Activated CD4-positive, CD25-positive, alpha-beta regulatory T cell treated with anti-CD3 and anti-CD28 coated beads, Interleukin-2, amount 50 U/mL, for 72 hours (primary cell): Measurements from ENCODE around the gene ZNF488.
"Not testable (repeated sequence)": the region's sequence is repeated elsewhere in the genome, so short reads cannot be mapped to it uniquely, and the experiment has no call there.

Experiments used
- DNase-seq: peaks from one replicate; pipeline ENCODE4 v3.0.0; 2021

The ZNF488 gene

DNA sequence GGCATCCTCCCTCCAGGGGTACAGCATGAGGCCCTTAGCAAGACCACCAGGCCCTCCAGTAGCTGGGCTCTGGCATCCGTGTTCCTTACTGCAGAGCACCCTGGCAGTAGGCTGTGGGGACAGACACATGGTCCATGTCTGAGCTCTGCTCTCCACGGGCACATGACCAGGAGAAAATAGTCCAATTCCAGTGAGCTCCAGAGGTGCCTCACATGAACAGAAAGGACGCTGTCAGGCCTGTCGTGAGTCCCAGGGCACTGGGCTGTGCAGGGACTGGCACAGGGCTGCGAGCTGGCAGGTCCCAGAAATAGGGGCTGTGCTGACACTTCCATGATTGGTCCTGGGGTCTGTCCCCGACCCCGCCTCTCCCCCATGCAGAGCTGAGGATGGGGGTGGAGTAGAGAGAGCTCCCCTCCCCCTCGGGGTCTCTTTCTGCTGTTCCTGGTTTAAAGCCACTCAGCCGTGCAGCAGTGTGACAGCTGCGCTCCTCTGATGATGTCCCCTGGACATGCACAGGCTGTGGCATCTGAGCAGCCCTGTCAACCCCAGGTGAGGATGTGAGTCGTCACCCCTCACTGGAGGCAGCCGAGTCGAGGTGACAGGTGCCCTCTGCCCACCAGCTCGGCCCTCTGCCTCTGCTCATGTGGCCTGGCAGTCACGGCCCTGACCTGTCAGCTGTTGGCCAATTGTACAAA, 25.2 kb upstream of the ZNF488 start:
- DNase-seq = no peak

DNA sequence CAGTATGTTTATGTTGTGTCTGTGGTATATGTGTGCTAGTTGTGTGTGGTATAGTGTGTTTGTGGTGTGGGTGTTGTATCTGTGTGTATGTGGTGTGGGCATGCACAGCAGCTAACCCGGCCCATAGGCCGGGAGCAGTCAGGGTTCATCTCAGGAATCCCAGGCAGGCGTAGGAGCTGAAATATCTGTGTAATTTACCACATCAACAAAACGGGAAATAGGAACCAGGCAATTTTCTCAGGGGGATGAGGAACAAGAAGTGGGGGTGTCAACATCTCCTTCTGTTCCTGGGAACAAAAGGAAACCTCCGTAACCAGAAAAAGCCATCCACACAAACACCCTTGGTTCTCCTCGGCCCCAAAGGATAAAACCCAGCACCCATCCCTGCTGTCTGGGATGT, 24.5 kb upstream of the ZNF488 start:
- no peak for DNase-seq

DNA sequence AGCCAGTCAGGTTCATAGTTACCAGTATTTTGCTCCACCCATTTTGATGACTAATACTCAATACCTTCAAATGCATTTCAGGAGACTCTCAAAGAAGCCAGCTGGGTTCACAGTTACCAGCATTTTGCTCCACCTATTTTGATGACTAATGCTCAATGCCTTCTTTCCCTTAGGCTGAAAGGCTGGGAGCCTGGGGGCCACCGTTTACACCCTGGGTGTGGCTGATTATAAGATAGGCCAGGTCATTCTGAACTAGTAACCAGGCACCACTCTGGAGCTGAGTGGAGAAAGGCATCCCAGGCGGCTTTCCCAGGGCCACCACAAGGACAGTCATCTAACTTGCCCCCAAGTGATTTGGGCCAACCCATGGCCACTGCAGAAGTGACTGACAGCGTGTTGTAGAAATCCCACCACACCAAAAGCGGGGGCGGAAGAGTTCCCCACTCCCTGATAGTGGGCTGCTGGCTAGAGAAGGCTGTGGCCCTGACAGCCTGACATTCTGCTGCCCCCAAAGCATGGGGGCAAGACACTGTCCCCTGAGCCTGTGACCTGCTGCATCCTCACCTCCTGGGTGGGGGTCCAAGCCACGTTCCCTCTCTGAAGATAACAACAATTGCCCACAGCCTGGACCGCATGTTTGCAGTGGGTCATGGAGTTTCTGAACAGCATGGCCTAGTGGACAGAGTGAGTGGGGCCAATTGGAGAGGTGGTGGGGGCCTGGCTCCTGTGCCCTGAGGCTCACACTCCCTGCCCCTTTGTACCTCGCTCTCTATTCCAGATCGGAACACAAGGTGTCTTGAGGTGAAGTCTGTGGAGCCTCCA, 23.0 kb upstream of the ZNF488 start:
- no peak for DNase-seq

DNA sequence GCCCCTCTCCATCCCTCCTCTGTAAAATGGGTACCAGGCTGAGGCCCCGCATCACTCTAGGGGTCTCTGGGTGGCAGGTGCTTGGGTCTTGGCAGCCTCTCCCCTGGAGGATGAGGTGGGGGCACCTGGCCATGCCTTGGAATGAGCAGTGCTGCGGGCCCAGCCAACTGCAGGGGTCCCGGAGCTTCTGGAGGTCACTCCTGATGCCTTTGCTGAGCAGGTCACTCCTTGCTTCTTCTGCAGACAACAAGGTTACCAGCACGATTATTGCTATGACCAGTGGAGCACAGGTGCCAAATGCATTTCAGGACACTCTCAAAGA, 22.4 kb upstream of the ZNF488 start:
- DNase-seq = no peak

DNA sequence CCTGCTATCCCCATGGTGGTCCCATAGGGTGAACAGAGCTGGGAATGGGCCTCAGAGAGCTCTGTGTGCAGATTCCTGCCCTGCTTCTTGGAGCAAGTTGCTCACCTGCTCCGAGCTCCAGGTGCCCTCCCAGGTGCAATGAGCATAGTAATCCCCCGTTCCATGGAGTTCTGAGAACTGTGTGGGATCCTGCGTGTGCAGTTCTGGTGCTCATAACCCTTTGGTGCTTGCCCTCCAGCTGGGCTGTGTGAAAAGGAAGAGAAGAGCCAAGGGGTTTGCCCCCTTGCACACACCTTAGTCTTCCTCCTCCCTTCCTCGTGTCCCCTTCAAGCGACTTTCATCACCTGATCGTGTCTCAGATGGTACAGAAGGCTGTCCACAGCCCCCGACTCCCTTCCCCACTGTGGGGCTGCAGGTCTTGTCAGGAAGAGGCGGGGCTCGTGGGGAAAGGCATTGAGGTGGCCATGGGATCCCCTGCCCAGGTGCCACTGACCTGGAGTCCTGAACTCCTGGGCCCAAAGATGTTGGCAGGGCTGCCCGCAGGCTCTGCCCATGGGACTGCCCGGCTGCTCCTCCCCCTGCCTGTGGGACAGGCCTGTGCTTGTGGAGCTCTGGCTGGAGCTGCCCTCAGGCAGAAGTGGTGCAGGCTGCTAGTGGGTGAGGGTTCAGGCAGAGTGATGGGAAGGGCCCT, 21.9 kb upstream of the ZNF488 start:
- DNase-seq = no peak

DNA sequence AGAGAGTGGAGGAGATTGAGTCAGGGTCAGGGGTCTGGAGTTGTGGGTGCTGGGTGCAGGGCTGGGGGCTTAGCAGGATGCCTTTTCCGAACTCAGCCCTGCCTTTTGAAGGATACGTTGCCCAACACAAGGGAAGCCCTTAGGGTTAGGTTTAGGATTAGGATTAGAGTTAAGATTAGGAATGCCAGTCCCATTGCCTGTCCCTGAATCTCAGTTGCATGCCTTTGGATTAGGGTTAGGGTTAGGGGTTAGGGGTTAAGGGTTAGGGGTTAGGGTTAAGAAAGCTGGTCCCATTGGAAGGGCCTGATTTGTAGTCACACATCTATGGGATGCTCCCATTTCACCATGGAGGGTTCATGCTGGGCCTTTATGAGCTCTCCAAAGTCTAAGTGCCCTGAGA, 20.8 kb upstream of the ZNF488 start:
- no peak for DNase-seq

DNA sequence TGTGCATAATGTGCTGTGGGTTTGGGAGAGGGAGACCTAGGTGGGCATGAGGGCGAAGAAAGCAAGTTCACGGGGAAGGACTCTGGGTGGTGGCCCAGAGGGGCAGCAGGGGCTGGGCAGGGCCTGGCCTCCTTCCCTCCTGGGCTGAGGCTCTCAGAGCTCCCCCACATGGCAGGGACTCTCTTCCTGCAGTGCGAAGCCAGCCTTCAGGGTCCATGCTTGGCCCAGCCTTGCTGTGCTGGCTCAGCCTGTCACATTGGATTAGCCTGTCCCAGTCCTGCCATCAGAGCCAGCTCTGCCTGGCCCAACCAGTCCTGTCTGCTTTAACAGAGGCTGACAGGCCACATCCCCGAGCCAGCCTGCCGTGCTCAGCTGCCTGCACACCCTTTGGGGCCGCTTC, 20.4 kb upstream of the ZNF488 start:
- no peak for DNase-seq

DNA sequence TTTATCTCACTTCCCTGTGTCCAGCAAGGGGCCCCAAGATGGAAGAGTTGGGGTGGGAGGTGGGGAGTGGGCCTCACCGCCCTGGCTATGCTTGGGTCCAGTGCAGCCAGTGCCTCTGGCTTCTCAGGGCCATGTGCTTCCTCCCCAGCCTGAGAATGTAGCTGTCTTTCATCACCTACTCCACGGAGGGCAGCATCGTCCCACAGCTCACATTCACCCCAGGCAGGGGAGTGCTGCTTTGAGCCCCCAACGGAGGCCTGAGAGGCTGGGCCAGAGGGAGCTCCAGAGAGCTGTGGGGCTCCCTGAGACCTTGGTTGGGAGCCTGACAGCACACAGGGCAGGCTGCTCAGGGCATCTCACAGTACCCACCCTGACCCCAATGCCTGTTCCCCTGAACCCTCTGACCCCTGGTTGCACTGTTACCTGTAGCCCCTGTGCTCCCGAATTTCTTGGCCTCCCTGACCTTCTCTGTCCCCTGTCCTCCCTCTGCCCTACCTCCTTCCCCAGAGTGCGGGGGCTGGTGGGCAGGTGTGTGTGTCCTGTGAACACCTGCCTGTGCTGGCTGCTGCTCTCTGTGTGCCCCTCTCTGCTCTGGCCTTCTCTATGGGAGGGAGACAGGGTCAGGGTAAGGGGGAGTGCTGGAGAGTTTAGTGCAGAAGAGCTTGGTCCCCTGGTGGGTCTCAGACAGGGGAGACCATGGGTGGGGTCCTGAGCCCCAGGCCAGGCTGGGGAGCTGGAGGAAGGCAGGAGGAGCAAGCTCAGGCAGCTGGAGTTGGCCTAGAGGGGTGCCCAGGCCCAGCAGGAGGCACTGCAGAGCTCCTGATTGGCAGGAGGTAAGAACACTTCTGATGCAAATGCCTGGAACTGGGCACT, 19.6 kb upstream of the ZNF488 start:
- DNase-seq = no peak

DNA sequence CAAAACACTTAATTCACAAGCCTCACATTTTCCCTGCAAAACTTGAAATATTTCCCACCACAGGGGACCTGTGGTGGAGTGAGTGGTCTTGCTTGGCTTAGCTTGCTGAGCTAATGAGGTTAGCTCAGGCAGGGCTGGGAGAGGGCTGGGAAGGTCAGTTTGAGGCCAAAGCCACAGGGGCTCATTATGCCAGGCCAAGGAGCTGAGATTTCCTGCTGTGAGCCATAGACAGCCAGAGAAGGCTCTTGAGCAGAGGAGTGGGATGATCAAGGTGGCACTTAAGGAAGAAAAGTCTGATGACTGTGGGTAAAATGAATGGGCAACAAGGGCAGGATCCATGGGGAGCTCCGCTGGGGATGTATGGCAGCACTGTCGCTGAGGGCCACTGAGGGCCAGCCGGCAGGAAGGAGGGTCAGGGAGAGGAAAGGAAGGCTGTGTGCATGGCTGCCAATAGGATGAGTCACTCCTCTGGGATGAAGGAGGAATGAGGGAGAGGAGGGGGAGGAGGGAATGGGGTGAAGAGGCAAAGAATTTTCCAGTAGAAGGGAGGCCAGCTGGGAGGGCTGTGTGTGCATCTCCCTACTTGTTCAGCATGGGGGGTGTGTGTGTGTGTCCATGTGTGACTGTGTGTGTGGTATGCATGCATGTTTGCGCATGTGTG, 18.7 kb upstream of the ZNF488 start:
- DNase-seq = no peak

DNA sequence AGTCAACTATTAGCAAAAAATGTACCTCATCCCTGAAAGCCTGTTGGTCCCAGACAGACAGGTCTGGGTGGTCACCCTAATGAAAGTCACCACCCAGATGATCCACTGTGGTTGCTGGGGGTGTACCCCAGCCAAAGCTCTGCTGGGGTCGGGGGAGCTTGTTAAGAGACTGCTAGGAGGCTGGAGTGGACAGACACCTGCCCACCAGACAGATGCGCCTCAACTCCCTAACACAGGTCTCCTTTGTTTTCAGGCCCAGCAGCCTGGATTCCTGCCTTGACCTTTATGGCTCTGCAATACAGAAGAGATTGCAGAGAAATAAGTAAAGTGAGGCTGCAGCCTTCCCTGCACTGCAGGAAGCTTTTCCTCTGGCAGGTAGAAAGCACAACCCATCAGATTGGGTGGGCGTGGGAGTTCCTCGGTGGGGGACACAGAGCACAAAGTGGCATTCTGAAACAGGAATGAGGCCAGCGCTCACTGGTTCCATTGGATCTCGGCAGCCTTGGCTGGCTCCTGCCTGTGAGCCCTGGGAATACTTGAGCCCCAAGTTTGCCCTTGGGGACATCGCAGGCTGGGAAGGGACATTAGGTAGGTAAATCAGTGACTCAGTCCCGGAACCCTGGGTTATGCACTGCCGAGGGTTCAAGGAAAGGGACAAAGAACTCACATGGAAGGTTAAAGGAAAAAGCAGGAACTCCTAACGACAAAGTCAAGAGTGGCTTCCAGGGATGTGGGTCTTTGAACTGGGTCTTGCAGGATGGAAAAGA, 18.0 kb upstream of the ZNF488 start:
- DNase-seq = no peak

DNA sequence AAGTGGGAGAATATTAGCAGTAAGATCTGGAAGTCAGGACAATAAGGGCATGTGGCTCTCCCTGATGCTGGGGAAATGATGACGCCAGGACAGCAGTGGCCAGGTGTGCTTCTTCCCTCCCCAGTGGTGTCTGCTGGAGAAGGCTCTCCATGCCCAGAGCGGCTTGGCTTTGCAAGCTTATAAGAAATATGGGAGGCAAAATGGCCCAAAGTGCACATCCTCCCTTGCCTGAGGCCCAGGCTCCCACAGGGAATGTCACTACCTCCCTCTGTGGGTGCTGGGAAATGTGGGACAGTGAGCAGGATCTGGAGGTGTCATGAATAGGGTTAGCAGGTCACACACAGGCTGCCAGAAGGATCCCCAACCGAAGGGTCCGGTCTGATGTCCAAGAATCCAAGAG, 17.1 kb upstream of the ZNF488 start:
- DNase-seq = no peak

DNA sequence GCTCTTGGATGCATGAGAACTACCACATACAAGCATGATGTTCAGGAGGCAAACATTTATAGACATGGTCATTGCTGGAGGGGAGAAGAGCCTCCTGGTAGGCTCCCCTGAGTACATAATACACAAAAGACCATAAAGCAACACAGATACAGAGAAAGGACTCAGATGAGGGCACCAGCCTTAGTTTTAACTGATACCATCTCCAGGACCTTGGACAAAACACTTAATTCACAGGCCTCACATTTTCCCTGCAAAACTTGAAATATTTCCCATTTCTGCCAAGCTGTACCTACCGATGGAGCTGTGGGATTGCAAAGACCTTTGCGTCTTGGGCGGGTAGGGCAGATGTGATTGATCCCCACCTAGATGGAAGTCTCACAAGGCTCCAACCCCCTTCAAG, 16.7 kb upstream of the ZNF488 start:
- DNase-seq = no peak

DNA sequence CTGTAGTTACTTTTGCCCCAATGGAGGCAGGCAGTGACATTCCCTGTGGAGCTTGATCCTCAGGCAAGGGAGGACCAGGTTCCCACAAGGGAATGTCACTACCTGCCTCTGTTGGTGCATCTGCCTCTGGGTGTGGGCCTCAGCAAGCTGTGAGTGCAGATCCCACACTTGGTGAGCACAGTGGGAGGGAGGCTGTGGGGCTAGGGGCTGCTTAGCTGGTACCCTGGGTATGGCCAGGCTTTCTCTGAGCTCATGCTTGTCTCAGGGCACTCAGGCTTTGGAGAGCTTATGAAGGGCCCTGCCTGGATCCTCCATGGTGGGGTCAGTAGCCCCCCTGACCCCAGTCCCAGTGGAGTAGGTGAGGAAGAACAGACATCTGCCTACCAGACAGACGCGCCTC, 16.2 kb upstream of the ZNF488 start:
- DNase-seq = no peak

DNA sequence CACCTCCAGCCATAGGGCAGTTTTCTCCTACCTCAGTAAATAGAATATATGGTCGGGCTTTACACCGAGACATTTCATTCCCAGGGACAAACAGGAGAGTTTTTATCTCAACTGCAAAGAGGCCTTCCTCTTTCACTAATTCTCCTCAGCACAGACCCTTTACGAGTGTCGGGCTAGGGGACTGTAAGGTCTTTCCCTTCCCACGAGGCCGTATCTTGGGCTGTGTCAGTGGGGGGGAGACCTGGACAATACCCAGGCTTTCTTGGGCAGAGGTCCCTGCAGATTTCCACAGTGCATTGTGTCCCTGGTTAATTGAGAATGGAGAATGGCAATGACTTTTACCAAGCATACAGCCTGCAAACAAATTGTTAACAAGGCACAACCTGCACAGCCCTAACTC, 13.2 kb upstream of the ZNF488 start:
- no peak for DNase-seq

DNA sequence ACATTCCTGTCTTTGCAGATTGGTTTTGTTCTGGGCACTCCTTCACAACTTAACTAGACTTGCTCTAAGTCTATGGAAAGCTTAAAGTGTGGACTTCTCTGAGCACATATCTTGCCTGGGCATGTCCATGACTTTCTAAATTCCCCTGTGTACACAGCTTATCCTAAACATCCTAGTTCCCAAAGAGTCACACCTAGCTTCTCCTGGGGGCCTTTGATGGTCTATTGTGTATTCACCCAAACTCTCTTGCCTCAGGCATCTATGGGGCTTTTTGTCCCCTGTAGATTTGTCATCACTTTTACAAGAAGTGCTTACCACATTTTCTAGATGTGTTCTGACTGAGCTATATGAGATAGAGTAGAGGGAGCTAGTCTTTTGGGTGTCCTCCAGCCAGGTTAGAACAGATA, 12.2 kb upstream of the ZNF488 start:
- DNase-seq = no peak

DNA sequence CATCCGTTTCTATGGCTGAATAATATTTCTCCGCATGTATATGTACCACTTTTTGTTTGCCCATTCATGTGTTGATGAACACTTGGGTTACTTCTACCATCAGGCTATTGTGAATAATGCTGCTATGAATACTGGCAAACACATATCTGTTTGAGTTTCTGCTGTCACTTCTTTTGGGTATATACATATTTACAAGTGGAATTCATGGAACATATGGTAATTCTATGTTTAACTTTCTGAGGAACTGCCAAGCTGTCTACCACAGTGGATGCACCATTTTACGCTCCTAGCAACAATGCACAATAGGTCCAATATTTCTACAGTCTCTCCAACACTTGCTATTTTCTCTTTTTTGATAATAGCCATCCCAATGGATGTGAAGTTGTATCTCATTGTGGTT, 5.5 kb upstream of the ZNF488 start:
- no peak for DNase-seq

DNA sequence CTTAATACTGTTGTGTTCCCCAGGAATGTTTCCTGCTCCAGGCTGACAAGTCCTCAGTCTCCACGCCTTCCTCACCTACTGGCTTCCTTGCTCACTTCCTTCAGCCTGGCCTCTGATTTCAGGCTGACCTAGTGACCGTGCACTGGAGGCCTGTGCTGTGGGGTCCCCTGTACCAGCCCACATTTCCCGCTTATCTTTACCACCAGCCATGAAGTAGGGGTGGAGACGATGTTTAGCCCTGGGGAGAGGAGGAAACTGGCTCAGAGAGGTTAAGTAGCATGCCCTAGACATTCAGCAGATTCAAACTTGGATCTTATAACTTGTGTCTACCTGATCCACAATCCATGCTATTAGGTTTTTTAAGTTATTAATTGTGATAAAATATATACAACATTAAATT, 4.8 kb upstream of the ZNF488 start:
- DNase-seq = no peak

DNA sequence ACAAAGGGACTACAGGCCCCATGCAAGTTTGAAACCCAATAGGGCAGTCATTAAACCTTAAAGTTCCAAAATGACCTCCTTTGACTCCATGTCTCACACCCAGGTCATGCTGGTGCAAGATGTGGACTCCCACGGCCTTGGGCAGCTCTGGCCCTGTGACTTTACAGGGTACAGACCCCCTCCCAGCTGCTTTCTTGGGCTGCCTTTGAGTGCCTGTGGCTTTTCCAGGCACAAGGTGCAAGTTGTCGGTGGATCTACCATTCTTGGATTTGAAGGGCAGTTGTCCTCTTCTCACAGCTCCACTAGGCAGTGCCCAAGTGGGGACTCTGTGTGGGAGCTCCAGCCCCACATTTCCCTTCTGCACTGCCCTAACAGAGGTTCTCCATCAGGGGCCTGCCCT, 2.0 kb upstream of the ZNF488 start:
- DNase-seq = not testable (repeated sequence)

DNA sequence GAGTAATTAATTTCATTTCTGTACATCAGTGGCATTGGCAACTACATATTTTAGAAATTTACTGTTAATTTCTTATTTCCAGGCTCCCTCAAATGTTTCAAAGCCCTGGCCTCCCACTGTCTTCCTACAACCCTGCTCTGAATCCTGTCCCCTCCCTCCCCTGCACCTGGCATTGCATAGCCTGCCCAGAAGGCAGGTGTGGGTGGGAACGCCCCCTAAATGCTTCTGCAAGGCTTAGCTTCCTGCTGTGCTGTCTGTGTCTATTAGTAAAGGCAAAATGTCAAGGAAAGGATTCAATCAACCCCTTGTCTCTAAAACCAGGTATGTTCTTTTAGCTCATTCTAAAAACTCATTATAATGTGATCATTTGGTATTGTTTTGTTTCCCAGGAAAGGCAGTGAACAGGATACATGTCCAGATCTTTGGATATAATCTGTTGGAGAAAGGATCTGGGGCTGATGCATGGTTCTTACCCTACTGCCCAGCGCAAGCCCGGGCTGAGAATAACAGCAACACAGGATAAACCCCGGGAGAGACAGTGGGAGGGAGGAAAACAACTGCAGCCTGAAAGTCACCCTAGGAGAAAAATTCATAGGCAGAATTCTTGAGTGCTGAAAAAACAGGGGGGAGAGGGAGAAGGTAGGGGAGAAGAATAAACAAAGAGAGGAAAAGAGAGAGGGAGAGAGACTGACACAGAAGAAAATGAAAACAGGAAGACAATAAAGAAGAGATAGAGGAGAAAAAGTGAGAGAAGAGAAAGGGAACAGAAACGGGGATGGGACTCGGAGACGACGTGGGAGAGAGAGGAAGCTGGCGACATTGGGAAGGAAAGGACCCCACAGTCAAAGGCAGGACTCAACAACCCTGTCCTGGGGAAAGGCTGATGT, 589 bp downstream of the ZNF488 start:
- no peak for DNase-seq

DNA sequence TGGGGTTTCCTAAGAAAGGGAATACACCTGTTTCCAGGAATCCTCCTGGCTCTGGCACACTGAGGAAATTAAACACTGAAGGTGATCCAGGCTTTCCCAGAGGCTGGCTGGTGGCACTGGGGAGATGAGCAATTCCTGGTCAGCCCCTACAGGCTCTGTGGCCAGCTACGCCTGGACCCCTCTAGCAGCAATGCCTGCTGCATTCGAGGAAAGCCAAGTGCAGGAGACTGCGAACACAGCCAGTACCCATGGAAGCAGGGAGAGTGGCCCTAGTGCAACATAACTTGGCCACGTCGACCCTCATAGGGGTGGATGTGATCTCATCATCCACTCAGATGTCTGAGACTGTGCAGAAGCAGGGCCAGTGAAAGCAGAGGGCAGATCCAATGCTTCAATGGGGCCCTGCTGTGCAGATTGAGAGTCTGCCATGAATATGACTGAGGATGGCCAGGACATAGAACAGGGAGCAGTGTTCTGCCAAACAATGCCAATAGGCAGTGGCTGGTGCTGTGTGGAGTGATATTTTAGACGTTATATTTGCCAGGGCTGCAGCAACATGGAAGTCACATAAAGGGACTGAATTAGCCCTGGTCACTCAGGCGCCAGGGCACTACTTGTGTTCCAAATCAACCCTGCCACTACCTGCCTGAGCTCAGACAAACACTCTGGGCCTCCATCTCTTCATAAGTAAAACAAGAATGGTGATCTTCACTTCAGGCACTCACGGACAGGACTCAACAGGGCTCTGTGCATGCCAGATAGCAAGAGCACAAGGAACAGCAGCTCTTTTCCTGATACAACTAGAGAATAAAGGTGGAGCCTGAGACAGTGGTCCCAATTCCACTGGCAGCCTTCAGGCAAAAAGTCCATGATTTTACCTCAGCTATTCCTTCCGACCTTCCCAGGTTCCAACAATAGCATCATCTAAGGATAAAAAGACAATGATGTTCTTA, 2.4 kb downstream of the ZNF488 start:
- DNase-seq = no peak
